Mucosa of stomach (tissue), 1 donor: Measurements from ENCODE around the gene USP17L30.
"Not testable (repeated sequence)": the region's sequence is repeated elsewhere in the genome, so short reads cannot be mapped to it uniquely, and the experiment has no call there.

Source experiments
- H3K27me3 ChIP-seq: one replicate; pipeline ENCODE4 v1.7.0; 2013; ENCODE audit warnings: mild to moderate bottlenecking, low read length; ENCODE audit not compliant: control insufficient read depth, insufficient read depth
- H3K36me3 ChIP-seq: one replicate; pipeline ENCODE4 v1.7.0; 2013; ENCODE audit warnings: low read length; ENCODE audit not compliant: control insufficient read depth, insufficient read depth
- H3K4me1 ChIP-seq: one replicate; pipeline ENCODE4 v1.7.0; 2013; ENCODE audit warnings: mild to moderate bottlenecking, low read length; ENCODE audit not compliant: control insufficient read depth, insufficient read depth
- H3K4me3 ChIP-seq: one replicate; pipeline ENCODE4 v1.7.0; 2013; ENCODE audit warnings: low read length
- H3K9ac ChIP-seq: one replicate; pipeline ENCODE4 v1.7.0; 2013; ENCODE audit warnings: mild to moderate bottlenecking, low read length, moderate library complexity
- H3K9me3 ChIP-seq: one replicate; pipeline ENCODE4 v1.7.0; 2013; ENCODE audit warnings: mild to moderate bottlenecking, low read length, moderate library complexity; ENCODE audit not compliant: control insufficient read depth
- donor health status: Pancreatic carcinoma.

The USP17L30 gene

DNA sequence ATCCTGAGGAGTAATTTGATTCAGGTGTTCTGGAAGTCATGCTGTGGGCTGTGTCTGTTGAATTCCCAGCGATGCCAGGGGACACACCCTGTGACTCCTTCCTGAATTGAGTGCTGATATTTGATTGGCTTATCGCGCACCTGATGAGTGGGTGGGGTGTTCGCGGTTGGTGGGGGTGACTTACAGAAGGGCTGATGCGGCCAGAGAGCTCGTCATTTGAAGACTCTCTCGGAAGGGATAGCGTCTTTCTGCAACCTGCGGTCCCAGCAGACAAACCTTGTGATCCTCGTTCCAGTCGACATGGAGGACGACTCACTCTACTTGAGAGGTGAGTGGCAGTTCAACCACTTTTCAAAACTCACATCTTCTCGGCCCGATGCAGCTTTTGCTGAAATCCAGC, at the start of gene USP17L30:
TSS of gene USP17L30 (plus strand) at position 301 of the 400 bp plus-strand sequence. CDS start at position 301, 0 bp downstream.
- not testable (repeated sequence) for H3K36me3 ChIP-seq, H3K9me3 ChIP-seq, H3K4me1 ChIP-seq, H3K4me3 ChIP-seq, H3K27me3 ChIP-seq, H3K9ac ChIP-seq

DNA sequence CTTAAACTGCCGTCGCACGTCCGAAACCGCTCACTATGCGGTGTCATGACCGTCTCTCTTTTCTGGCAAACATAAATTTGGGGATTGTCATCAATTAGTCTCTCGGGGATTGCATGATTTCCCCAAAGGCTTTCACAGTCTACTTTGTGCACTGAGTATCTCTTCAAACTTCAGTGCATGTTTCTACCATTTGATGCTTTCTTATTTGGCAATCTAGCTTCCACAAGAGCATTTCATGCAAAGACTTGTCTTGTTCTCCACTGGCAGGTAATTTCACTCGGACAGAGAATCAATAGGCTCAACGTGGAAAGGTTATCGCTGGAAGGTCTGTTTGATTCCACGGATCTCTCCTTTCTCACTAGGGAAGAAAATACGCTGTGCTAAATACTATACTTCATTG, 38.7 kb upstream of the USP17L30 start:
- not testable (repeated sequence) for H3K4me3 ChIP-seq, H3K9me3 ChIP-seq, H3K9ac ChIP-seq, H3K36me3 ChIP-seq, H3K4me1 ChIP-seq, H3K27me3 ChIP-seq

DNA sequence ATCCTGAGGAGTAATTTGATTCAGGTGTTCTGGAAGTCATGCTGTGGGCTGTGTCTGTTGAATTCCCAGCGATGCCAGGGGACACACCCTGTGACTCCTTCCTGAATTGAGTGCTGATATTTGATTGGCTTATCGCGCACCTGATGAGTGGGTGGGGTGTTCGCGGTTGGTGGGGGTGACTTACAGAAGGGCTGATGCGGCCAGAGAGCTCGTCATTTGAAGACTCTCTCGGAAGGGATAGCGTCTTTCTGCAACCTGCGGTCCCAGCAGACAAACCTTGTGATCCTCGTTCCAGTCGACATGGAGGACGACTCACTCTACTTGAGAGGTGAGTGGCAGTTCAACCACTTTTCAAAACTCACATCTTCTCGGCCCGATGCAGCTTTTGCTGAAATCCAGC, 38.1 kb upstream of the USP17L30 start, which contains the start of gene USP17L24:
TSS of gene USP17L24 (plus strand) at position 301 of the 400 bp plus-strand sequence. CDS start at position 301, 0 bp downstream.
- not testable (repeated sequence) for H3K36me3 ChIP-seq, H3K4me1 ChIP-seq, H3K9ac ChIP-seq, H3K9me3 ChIP-seq, H3K27me3 ChIP-seq, H3K4me3 ChIP-seq

GRCh38 chr4:9329611-9330010, 33.3 kb upstream of the USP17L30 start, which contains the start of gene USP17L25:
Gene USP17L25 (plus strand): TSS chr4:9329911. CDS start chr4:9329911, 0 bp downstream.
- H3K27me3 ChIP-seq, H3K9me3 ChIP-seq, H3K4me3 ChIP-seq, H3K36me3 ChIP-seq, H3K9ac ChIP-seq, H3K4me1 ChIP-seq: not testable (repeated sequence)

DNA sequence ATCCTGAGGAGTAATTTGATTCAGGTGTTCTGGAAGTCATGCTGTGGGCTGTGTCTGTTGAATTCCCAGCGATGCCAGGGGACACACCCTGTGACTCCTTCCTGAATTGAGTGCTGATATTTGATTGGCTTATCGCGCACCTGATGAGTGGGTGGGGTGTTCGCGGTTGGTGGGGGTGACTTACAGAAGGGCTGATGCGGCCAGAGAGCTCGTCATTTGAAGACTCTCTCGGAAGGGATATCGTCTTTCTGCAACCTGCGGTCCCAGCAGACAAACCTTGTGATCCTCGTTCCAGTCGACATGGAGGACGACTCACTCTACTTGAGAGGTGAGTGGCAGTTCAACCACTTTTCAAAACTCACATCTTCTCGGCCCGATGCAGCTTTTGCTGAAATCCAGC, 28.6 kb upstream of the USP17L30 start, which contains the start of gene USP17L26:
TSS of gene USP17L26 (plus strand) at position 301 of the 400 bp plus-strand sequence. CDS start at position 301, 0 bp downstream.
- H3K4me3 ChIP-seq, H3K9ac ChIP-seq, H3K36me3 ChIP-seq, H3K9me3 ChIP-seq, H3K4me1 ChIP-seq, H3K27me3 ChIP-seq: not testable (repeated sequence)

GRCh38 chr4:9339103-9339502, 23.8 kb upstream of the USP17L30 start, which contains the start of gene USP17L5:
Gene USP17L5 (plus strand): TSS chr4:9339403. CDS start chr4:9339403, 0 bp downstream.
- H3K36me3 ChIP-seq, H3K4me1 ChIP-seq, H3K9me3 ChIP-seq, H3K27me3 ChIP-seq, H3K4me3 ChIP-seq, H3K9ac ChIP-seq: not testable (repeated sequence)

DNA sequence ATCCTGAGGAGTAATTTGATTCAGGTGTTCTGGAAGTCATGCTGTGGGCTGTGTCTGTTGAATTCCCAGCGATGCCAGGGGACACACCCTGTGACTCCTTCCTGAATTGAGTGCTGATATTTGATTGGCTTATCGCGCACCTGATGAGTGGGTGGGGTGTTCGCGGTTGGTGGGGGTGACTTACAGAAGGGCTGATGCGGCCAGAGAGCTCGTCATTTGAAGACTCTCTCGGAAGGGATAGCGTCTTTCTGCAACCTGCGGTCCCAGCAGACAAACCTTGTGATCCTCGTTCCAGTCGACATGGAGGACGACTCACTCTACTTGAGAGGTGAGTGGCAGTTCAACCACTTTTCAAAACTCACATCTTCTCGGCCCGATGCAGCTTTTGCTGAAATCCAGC, 19.1 kb upstream of the USP17L30 start, which contains the start of gene USP17L27:
TSS of gene USP17L27 (plus strand) at position 301 of the 400 bp plus-strand sequence. CDS start at position 301, 0 bp downstream.
- not testable (repeated sequence) for H3K9me3 ChIP-seq, H3K4me3 ChIP-seq, H3K27me3 ChIP-seq, H3K4me1 ChIP-seq, H3K36me3 ChIP-seq, H3K9ac ChIP-seq

DNA sequence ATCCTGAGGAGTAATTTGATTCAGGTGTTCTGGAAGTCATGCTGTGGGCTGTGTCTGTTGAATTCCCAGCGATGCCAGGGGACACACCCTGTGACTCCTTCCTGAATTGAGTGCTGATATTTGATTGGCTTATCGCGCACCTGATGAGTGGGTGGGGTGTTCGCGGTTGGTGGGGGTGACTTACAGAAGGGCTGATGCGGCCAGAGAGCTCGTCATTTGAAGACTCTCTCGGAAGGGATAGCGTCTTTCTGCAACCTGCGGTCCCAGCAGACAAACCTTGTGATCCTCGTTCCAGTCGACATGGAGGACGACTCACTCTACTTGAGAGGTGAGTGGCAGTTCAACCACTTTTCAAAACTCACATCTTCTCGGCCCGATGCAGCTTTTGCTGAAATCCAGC, 14.3 kb upstream of the USP17L30 start, which contains the start of gene USP17L28:
TSS of gene USP17L28 (plus strand) at position 301 of the 400 bp plus-strand sequence. CDS start at position 301, 0 bp downstream.
- not testable (repeated sequence) for H3K36me3 ChIP-seq, H3K27me3 ChIP-seq, H3K4me3 ChIP-seq, H3K9me3 ChIP-seq, H3K4me1 ChIP-seq, H3K9ac ChIP-seq

- not testable (repeated sequence) for H3K4me1 ChIP-seq, H3K36me3 ChIP-seq, H3K4me3 ChIP-seq, H3K27me3 ChIP-seq, H3K9me3 ChIP-seq, H3K9ac ChIP-seq
These were observed 12.1 kb upstream of the USP17L30 start for GRCh38 chr4:9350866-9351265.

DNA sequence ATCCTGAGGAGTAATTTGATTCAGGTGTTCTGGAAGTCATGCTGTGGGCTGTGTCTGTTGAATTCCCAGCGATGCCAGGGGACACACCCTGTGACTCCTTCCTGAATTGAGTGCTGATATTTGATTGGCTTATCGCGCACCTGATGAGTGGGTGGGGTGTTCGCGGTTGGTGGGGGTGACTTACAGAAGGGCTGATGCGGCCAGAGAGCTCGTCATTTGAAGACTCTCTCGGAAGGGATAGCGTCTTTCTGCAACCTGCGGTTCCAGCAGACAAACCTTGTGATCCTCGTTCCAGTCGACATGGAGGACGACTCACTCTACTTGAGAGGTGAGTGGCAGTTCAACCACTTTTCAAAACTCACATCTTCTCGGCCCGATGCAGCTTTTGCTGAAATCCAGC, 9.6 kb upstream of the USP17L30 start, which contains the start of gene USP17L29:
TSS of gene USP17L29 (plus strand) at position 301 of the 400 bp plus-strand sequence. CDS start at position 301, 0 bp downstream.
- H3K9me3 ChIP-seq, H3K36me3 ChIP-seq, H3K9ac ChIP-seq, H3K4me3 ChIP-seq, H3K4me1 ChIP-seq, H3K27me3 ChIP-seq: not testable (repeated sequence)

GRCh38 chr4:9379881-9380280, 17.0 kb downstream of the USP17L30 start:
- not testable (repeated sequence) for H3K36me3 ChIP-seq, H3K4me3 ChIP-seq

GRCh38 chr4:9381012-9381534, 18.1 kb downstream of the USP17L30 start:
- peak overlapping the region; percentile 41 for H3K4me3 ChIP-seq
- H3K9me3 ChIP-seq, H3K27me3 ChIP-seq, H3K4me1 ChIP-seq, H3K36me3 ChIP-seq: not testable (repeated sequence)
- peak overlapping the region; percentile 61 for H3K9ac ChIP-seq

More at GRCh38 chr4:9379881-9380280, 17.0 kb downstream of the USP17L30 start:
- H3K27me3 ChIP-seq, H3K9ac ChIP-seq, H3K4me1 ChIP-seq, H3K9me3 ChIP-seq: not testable (repeated sequence)
